ENCODE measurements around the gene TXNRD2. TPM values are rescaled to one million over a fixed set of nuclear protein-coding genes. Genes with fewer than 3 reads are reported as not detected.
"Not testable (repeated sequence)": the region's sequence is repeated elsewhere in the genome, so short reads cannot be mapped to it uniquely, and the experiment has no call there.

The TXNRD2 gene
- total RNA-seq, 2 donors from 2014 or later, result 7.3 to 13.6 TPM

- H3K36me3 Mint-ChIP-seq (ENCODE audit: low read depth), result no peaks in the 10 kb centered on the region
- no peaks in the 10 kb centered on the region for H3K9me3 Mint-ChIP-seq
- Histone ChIP-seq H3K9ac (ENCODE audit: extremely low read depth, low read length, poor library complexity, severe bottlenecking) (no peak overlapping the region), H3K27me3 (ENCODE audit: control insufficient read depth, insufficient read depth, low read length, poor library complexity, severe bottlenecking) (no peaks in the 10 kb centered on the region), H3K36me3 (ENCODE audit: control insufficient read depth, insufficient read depth, low read length) (no peaks in the 10 kb centered on the region), H3K4me1 (ENCODE audit: control insufficient read depth, insufficient read depth, low read length) (no peaks in the 10 kb centered on the region), H3K27ac (ENCODE audit: low read depth, low read length) (no peak overlapping the region), H3K9me3 (ENCODE audit: control insufficient read depth, low read length) (no peaks in the 10 kb centered on the region), H3K4me3 (ENCODE audit: low read length) (no peak overlapping the region)
- WGBS, 2 experiments (ENCODE audit: insufficient coverage in 1 of 2, insufficient read length in 1 of 2), result 90 to 94% methylated on average over 3 to 6 of the region's 7 CpGs
- no peak overlapping the region for H3K4me3 Mint-ChIP-seq
- TF ChIP-seq CTCF (conservative IDR thresholded peaks at IDR 0.05), result no peak
- DNase-seq, result no peak
- no peak overlapping the region for H3K27ac Mint-ChIP-seq
- H3K27me3 Mint-ChIP-seq (ENCODE audit: insufficient read depth), result no peaks in the 10 kb centered on the region
- no peaks in the 10 kb centered on the region for H3K4me1 Mint-ChIP-seq
These were observed 13.9 kb downstream of the TXNRD2 start for GRCh38 chr22:19927696-19928095.

GRCh38 chr22:19926028-19926427 lies 15.6 kb downstream of the TXNRD2 start:
- not testable (repeated sequence) for DNase-seq; H3K4me1 ChIP-seq (ENCODE audit: control insufficient read depth, insufficient read depth, low read length); H3K27me3 Mint-ChIP-seq (ENCODE audit: insufficient read depth); H3K9ac ChIP-seq (ENCODE audit: extremely low read depth, low read length, poor library complexity, severe bottlenecking); H3K9me3 Mint-ChIP-seq; H3K36me3 Mint-ChIP-seq (ENCODE audit: low read depth); H3K27ac Mint-ChIP-seq; H3K4me3 ChIP-seq (ENCODE audit: low read length); H3K4me1 Mint-ChIP-seq; H3K27ac ChIP-seq (ENCODE audit: low read depth, low read length); H3K27me3 ChIP-seq (ENCODE audit: control insufficient read depth, insufficient read depth, low read length, poor library complexity, severe bottlenecking); H3K4me3 Mint-ChIP-seq; H3K36me3 ChIP-seq (ENCODE audit: control insufficient read depth, insufficient read depth, low read length); H3K9me3 ChIP-seq (ENCODE audit: control insufficient read depth, low read length)
- 82 to 84% methylated on average over 4 to 11 of the region's 11 CpGs for WGBS, 2 experiments (ENCODE audit: insufficient coverage in 1 of 2, insufficient read length in 1 of 2)

- no peak overlapping the region for H3K4me3 Mint-ChIP-seq
- H3K4me1 ChIP-seq (ENCODE audit: control insufficient read depth, insufficient read depth, low read length), result no peaks in the 10 kb centered on the region
- no peaks in the 10 kb centered on the region for H3K36me3 Mint-ChIP-seq (ENCODE audit: low read depth)
- no peaks in the 10 kb centered on the region for H3K36me3 ChIP-seq (ENCODE audit: control insufficient read depth, insufficient read depth, low read length)
- H3K27me3 Mint-ChIP-seq (ENCODE audit: insufficient read depth), result no peaks in the 10 kb centered on the region
- no peak overlapping the region for H3K27ac Mint-ChIP-seq
- no peak overlapping the region for H3K27ac ChIP-seq (ENCODE audit: low read depth, low read length)
- H3K27me3 ChIP-seq (ENCODE audit: control insufficient read depth, insufficient read depth, low read length, poor library complexity, severe bottlenecking), result no peaks in the 10 kb centered on the region
- no peaks in the 10 kb centered on the region for H3K4me1 Mint-ChIP-seq
- no peak for DNase-seq
- no peaks in the 10 kb centered on the region for H3K9me3 Mint-ChIP-seq
- no peak overlapping the region for H3K9ac ChIP-seq (ENCODE audit: extremely low read depth, low read length, poor library complexity, severe bottlenecking)
- no peak for TF ChIP-seq CTCF (conservative IDR thresholded peaks at IDR 0.05)
- no peaks in the 10 kb centered on the region for H3K9me3 ChIP-seq (ENCODE audit: control insufficient read depth, low read length)
- H3K4me3 ChIP-seq (ENCODE audit: low read length), result no peak overlapping the region
- WGBS, 2 experiments (ENCODE audit: insufficient coverage in 1 of 2, insufficient read length in 1 of 2), result 84 to 85% methylated on average over 8 to 12 of the region's 12 CpGs
These were observed 17.6 kb downstream of the TXNRD2 start for GRCh38 chr22:19923914-19924513.

GRCh38 chr22:19921544-19922081 lies 20.0 kb downstream of the TXNRD2 start:
- Mint-ChIP-seq H3K9me3 (no peaks in the 10 kb centered on the region), H3K27me3 (ENCODE audit: insufficient read depth) (no peaks in the 10 kb centered on the region), H3K36me3 (ENCODE audit: low read depth) (no peaks in the 10 kb centered on the region), H3K4me1 (no peaks in the 10 kb centered on the region), H3K4me3 (no peak overlapping the region), H3K27ac (peak overlapping the region; percentile 30)
- Histone ChIP-seq H3K4me1 (ENCODE audit: control insufficient read depth, insufficient read depth, low read length) (no peaks in the 10 kb centered on the region), H3K4me3 (ENCODE audit: low read length) (no peak overlapping the region), H3K27me3 (ENCODE audit: control insufficient read depth, insufficient read depth, low read length, poor library complexity, severe bottlenecking) (no peaks in the 10 kb centered on the region), H3K9ac (ENCODE audit: extremely low read depth, low read length, poor library complexity, severe bottlenecking) (no peak overlapping the region), H3K36me3 (ENCODE audit: control insufficient read depth, insufficient read depth, low read length) (no peaks in the 10 kb centered on the region), H3K9me3 (ENCODE audit: control insufficient read depth, low read length) (no peaks in the 10 kb centered on the region), H3K27ac (ENCODE audit: low read depth, low read length) (no peak overlapping the region)
- WGBS, 2 experiments (ENCODE audit: insufficient coverage in 1 of 2, insufficient read length in 1 of 2), result 78 to 87% methylated on average over 3 of the region's 3 CpGs
- DNase-seq, result no peak
- no peak for TF ChIP-seq CTCF (conservative IDR thresholded peaks at IDR 0.05)
